ENCODE results near the gene LTB4R2.

Gene LTB4R2

GRCh38 chr14:24321212-24321975, 11.5 kb downstream of the LTB4R2 start:
- DNase-seq, result no peak

- DNase-seq, result no peak
Measured at GRCh38 chr14:24322672-24323071, 12.7 kb downstream of the LTB4R2 start.

GRCh38 chr14:24323341-24323740, 13.4 kb downstream of the LTB4R2 start:
- DNase-seq, result no peak

- DNase-seq, result no peak
Measured at GRCh38 chr14:24324024-24324423, 14.1 kb downstream of the LTB4R2 start.

- no peak for DNase-seq
Measured at GRCh38 chr14:24325041-24325530, 15.1 kb downstream of the LTB4R2 start.

GRCh38 chr14:24325963-24326362, 16.0 kb downstream of the LTB4R2 start:
- DNase-seq, result no peak

GRCh38 chr14:24327303-24327702, 17.4 kb downstream of the LTB4R2 start:
- no peak for DNase-seq

GRCh38 chr14:24327914-24328313, 18.0 kb downstream of the LTB4R2 start:
- peak; percentile 51 for DNase-seq

- no peak for DNase-seq
Measured at GRCh38 chr14:24329073-24329663, 19.2 kb downstream of the LTB4R2 start.

- no peak for DNase-seq
Measured at GRCh38 chr14:24329736-24330135, 19.8 kb downstream of the LTB4R2 start.

GRCh38 chr14:24330973-24331674, 21.2 kb downstream of the LTB4R2 start:
- no peak for DNase-seq

- no peak for DNase-seq
Measured at GRCh38 chr14:24331731-24332267, 21.9 kb downstream of the LTB4R2 start.

- peak; percentile 69 for DNase-seq
Measured at GRCh38 chr14:24332268-24332993, 22.5 kb downstream of the LTB4R2 start.

GRCh38 chr14:24334431-24335291, 24.7 kb downstream of the LTB4R2 start, which contains the start of gene ADCY4:
Gene ADCY4 (minus strand): TSS chr14:24335071. CDS start chr14:24334652, 419 bp downstream.
- peak; percentile 52 for DNase-seq

GRCh38 chr14:24335461-24336171, 25.7 kb downstream of the LTB4R2 start:
- DNase-seq, result peak; percentile 44

- no peak for DNase-seq
Measured at GRCh38 chr14:24337144-24337823, 27.3 kb downstream of the LTB4R2 start.

- no peak for DNase-seq
Measured at GRCh38 chr14:24337824-24338175, 27.9 kb downstream of the LTB4R2 start.

- no peak for DNase-seq
Measured at GRCh38 chr14:24338843-24339242, 28.9 kb downstream of the LTB4R2 start.

GRCh38 chr14:24339284-24340151, 29.6 kb downstream of the LTB4R2 start, which contains the start of gene RIPK3:
Gene RIPK3 (minus strand): TSS chr14:24339991. CDS start chr14:24339826, 165 bp downstream.
- peak; percentile 51 for DNase-seq
